Mesenteric fat pad (tissue), 1 donor: Measurements from ENCODE around the gene VAV2. TPM values are rescaled to one million over a fixed set of nuclear protein-coding genes. Genes with fewer than 3 reads are reported as not detected.

Experiments used
- DNase-seq: peaks from one replicate; pipeline ENCODE4 v3.0.0-alpha.2; 2020; ENCODE audit warnings: low spot score
- total RNA-seq: library from RNA; stranded (reverse); fragmentation: NEBNext Ultra II Directional; extraction: Animal tissue kit (Norgen Biotek cat#: 25700); gene quantifications from one replicate; pipeline ENCODE4 v1.2.1, GENCODE V29; 2021
- donor health status: DM: yes; HTN: yes; CAD: no.

The VAV2 gene
- total RNA-seq, 1 donor from 2014 or later, result 19.3 TPM

GRCh38 chr9:133843751-133844397, 148.2 kb downstream of the VAV2 start:
- DNase-seq, result no peak

- DNase-seq, result no peak
These were observed 148.9 kb downstream of the VAV2 start for GRCh38 chr9:133843250-133843649.

GRCh38 chr9:133842721-133843227, 149.3 kb downstream of the VAV2 start:
- no peak for DNase-seq

- DNase-seq, result no peak
These were observed 149.9 kb downstream of the VAV2 start for GRCh38 chr9:133842174-133842573.

GRCh38 chr9:133841167-133841812, 150.8 kb downstream of the VAV2 start:
- no peak for DNase-seq

- no peak for DNase-seq
These were observed 152.2 kb downstream of the VAV2 start for GRCh38 chr9:133839822-133840329.

GRCh38 chr9:133838859-133839507, 153.1 kb downstream of the VAV2 start:
- DNase-seq, result no peak

- DNase-seq, result no peak
These were observed 154.2 kb downstream of the VAV2 start for GRCh38 chr9:133837627-133838597.

GRCh38 chr9:133836818-133837217, 155.3 kb downstream of the VAV2 start:
- no peak for DNase-seq

GRCh38 chr9:133836001-133836758, 155.9 kb downstream of the VAV2 start:
- no peak for DNase-seq

- DNase-seq, result no peak
These were observed 156.7 kb downstream of the VAV2 start for GRCh38 chr9:133835262-133835901.

GRCh38 chr9:133834080-133834976, 157.8 kb downstream of the VAV2 start:
- no peak for DNase-seq

GRCh38 chr9:133833388-133834025, 158.6 kb downstream of the VAV2 start:
- DNase-seq, result no peak

- DNase-seq, result no peak
These were observed 159.2 kb downstream of the VAV2 start for GRCh38 chr9:133832877-133833276.

- DNase-seq, result no peak
These were observed 161.4 kb downstream of the VAV2 start for GRCh38 chr9:133830711-133831110.

- no peak for DNase-seq
These were observed 161.8 kb downstream of the VAV2 start for GRCh38 chr9:133830310-133830709.

- DNase-seq, result no peak
These were observed 163.7 kb downstream of the VAV2 start for GRCh38 chr9:133828338-133828997.
